Cardiac muscle cell (in vitro differentiated cells and primary cell): Measurements from ENCODE around the gene TAF11. TPM values are rescaled to one million over a fixed set of nuclear protein-coding genes. Genes with fewer than 3 reads are reported as not detected.

Experiments used
- DNase-seq, 2 donors: peaks; one replicate each; pipeline versions ENCODE4 v3.0.0 to v3.0.0-alpha.2; 2010 to 2017; ENCODE audit warnings: low read depth in 1 of 2, low spot score in 1 of 2
- H3K27ac ChIP-seq: fragments of 200-600 bp; sonication (generic); 2 replicates; pipeline ENCODE4 v1.5.1; 2016
- H3K27me3 ChIP-seq: fragments of 200-600 bp; sonication (generic); 2 replicates; pipeline ENCODE4 v1.6.0; 2016; ENCODE audit warnings: control low read depth
- H3K36me3 ChIP-seq: fragments of 200-600 bp; sonication (generic); 2 replicates; pipeline ENCODE4 v1.5.1; 2016; ENCODE audit warnings: control low read depth
- H3K4me1 ChIP-seq: fragments of 200-600 bp; sonication (generic); 2 replicates; pipeline ENCODE4 v1.8.1; 2017; ENCODE audit warnings: low read depth, mild to moderate bottlenecking, mixed run types
- H3K4me3 ChIP-seq: fragments of 200-600 bp; sonication (generic); 2 replicates; pipeline ENCODE4 v1.5.1; 2016; ENCODE audit warnings: mild to moderate bottlenecking
- H3K9me3 ChIP-seq: fragments of 200-600 bp; sonication (generic); 2 replicates; pipeline ENCODE4 v1.5.1; 2017; ENCODE audit warnings: low read depth, mild to moderate bottlenecking, control low read depth
- CTCF ChIP-seq: IDR thresholded peaks from 2 replicates; pipeline ENCODE4 v1.5.1; 2012; ENCODE audit warnings: low read depth, mild to moderate bottlenecking, low read length
- polyA plus RNA-seq: library from polyadenylated mRNA; unstranded; fragments of >200 nt; fragmentation: Nextera tagmentation; extraction: Ambion mirVana; gene quantifications from 2 replicates; pipeline ENCODE4 v1.2.1, GENCODE V29; 2016
- total RNA-seq: library from RNA; depleted of rRNA; stranded (reverse); fragments of >200 nt; gene quantifications from 2 replicates; pipeline ENCODE4 v1.2.3, GENCODE V29; 2016

Gene TAF11
- total and polyA plus RNA-seq, 2 experiments from 2014 or later: 25.8 to 39.9 TPM

GRCh38 chr6:34839666-34840352, 48.0 kb downstream of the TAF11 start:
- H3K36me3 ChIP-seq: peaks cover 32% of the 10 kb centered on the region
- TF ChIP-seq CTCF: no peak
- DNase-seq: no peak
- H3K4me3 ChIP-seq: no peak overlapping the region
- H3K27me3 ChIP-seq: no peaks in the 10 kb centered on the region
- no peaks in the 10 kb centered on the region for H3K4me1 ChIP-seq
- H3K9me3 ChIP-seq: no peaks in the 10 kb centered on the region
- no peak overlapping the region for H3K27ac ChIP-seq

DNA sequence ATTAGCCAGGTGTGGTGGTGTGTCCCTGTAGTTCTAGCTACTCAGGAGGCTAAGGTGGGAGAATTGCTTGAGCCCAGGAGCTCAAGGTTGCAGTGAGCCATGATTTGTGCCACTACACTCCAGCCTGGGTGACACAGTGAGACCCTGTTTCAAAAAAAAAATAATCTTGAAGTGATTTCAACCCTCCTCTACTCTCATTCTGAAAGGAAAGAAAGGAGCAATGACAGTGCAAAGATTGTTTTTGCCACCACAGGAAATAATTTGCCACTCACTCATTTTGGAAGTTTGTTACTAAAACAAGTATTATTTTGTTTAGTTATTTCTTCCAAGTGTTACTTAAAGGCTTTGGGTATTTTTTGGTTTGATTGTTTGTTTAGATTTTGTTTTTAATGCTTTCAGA, 50.3 kb downstream of the TAF11 start:
- Histone ChIP-seq H3K9me3 (no peaks in the 10 kb centered on the region), H3K4me1 (no peaks in the 10 kb centered on the region), H3K36me3 (peaks cover 39% of the 10 kb centered on the region), H3K27ac (no peak overlapping the region), H3K4me3 (no peak overlapping the region), H3K27me3 (no peaks in the 10 kb centered on the region)
- DNase-seq: no peak
- no peak for TF ChIP-seq CTCF

- Histone ChIP-seq H3K9me3 (no peaks in the 10 kb centered on the region), H3K4me1 (no peaks in the 10 kb centered on the region), H3K27ac (no peak overlapping the region), H3K4me3 (no peak overlapping the region), H3K27me3 (no peaks in the 10 kb centered on the region), H3K36me3 (peaks cover 36% of the 10 kb centered on the region)
- no peak for TF ChIP-seq CTCF
- DNase-seq: no peak
These were observed 51.4 kb downstream of the TAF11 start for GRCh38 chr6:34836451-34836850.

- Histone ChIP-seq H3K27ac (no peak overlapping the region), H3K4me1 (no peaks in the 10 kb centered on the region)
- no peak for TF ChIP-seq CTCF
These were observed 51.8 kb downstream of the TAF11 start for GRCh38 chr6:34836008-34836407.

DNA sequence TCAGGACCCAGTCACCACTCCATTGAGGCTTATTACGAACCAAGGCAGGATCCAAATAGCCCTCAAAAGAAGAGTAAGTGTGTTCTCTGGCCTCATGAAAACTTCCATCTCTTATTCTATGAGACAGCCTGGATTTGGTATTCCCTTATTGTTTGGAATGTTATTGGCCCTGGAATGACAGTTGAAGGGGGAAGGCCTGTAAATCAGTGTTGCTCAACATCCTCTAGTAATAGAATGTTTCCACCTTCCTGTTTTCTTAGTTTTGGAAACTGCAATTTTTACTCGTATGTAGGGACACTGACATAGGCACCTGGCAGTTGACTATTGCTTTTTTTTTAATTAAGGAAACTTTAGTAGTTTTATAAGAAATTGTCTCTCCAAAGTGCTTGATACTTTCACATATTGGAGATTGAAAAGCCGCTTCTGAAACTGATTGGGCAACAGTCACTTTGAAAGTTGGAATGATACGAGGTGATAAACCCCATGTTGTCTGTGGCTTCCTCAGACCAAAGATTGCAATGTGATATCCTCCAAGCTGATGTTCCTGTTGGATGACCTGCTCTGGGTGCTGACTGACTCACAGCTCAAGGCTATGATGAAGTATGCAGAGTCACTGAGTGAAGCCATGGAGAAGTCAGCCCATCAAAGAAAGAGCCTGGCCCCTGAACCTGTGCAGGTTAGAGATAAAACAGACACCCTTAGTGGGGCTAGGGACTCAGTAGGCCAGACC, 52.9 kb downstream of the TAF11 start:
- no peak for TF ChIP-seq CTCF
- Histone ChIP-seq H3K27ac (no peak overlapping the region), H3K36me3 (peaks cover 35% of the 10 kb centered on the region), H3K27me3 (no peaks in the 10 kb centered on the region), H3K9me3 (no peaks in the 10 kb centered on the region), H3K4me1 (no peaks in the 10 kb centered on the region), H3K4me3 (no peak overlapping the region)
- peak in 1 of 2 donors; percentile 37 for DNase-seq

More at GRCh38 chr6:34836008-34836407, 51.8 kb downstream of the TAF11 start:
- H3K36me3 ChIP-seq: peaks cover 33% of the 10 kb centered on the region
- no peak overlapping the region for H3K4me3 ChIP-seq
- DNase-seq: no peak
- no peaks in the 10 kb centered on the region for H3K27me3 ChIP-seq
- H3K9me3 ChIP-seq: no peaks in the 10 kb centered on the region
